ENCODE results near the gene EFNA2. TPM values are rescaled to one million over a fixed set of nuclear protein-coding genes. Genes with fewer than 3 reads are reported as not detected.

Gene EFNA2
- total RNA-seq, 4 donors from 2014 or later: not detected

GRCh38 chr19:1282588-1283206 lies 3.0 kb upstream of the EFNA2 start:
- no peak for TF ChIP-seq CTCF (IDR thresholded peaks at IDR 0.05; ENCODE audit: low read depth)

- no peak for TF ChIP-seq CTCF (IDR thresholded peaks at IDR 0.05; ENCODE audit: low read depth)
Observed at GRCh38 chr19:1283207-1283916, 2.3 kb upstream of the EFNA2 start.

GRCh38 chr19:1283917-1284292 lies 1.8 kb upstream of the EFNA2 start:
- no peak for TF ChIP-seq CTCF (IDR thresholded peaks at IDR 0.05; ENCODE audit: low read depth)

- TF ChIP-seq CTCF (IDR thresholded peaks at IDR 0.05; ENCODE audit: low read depth): no peak
Observed at GRCh38 chr19:1284293-1284978, 1.2 kb upstream of the EFNA2 start.

- no peak for TF ChIP-seq CTCF (IDR thresholded peaks at IDR 0.05; ENCODE audit: low read depth)
Observed at GRCh38 chr19:1284979-1285736, 515 bp upstream of the EFNA2 start.

GRCh38 chr19:1286487-1287353 lies 1.0 kb downstream of the EFNA2 start:
- no peak for TF ChIP-seq CTCF (IDR thresholded peaks at IDR 0.05; ENCODE audit: low read depth)
